GM20000 (cell line): Measurements from ENCODE around the gene INTU.

Experiments used
- DNase-seq: peaks from one replicate; pipeline ENCODE4 v3.0.0; 2012; ENCODE audit warnings: low spot score
- TF ChIP-seq, protein P1 (sequence below): IDR thresholded peaks from 2 replicates; pipeline ENCODE4 v1.5.1; 2012; ENCODE audit warnings: mild to moderate bottlenecking, control low read depth; ENCODE audit errors: extremely low read depth, missing control alignments

The INTU gene

GRCh38 chr4:127609484-127609883 lies 23.3 kb upstream of the INTU start:
- TF ChIP-seq, protein P1, sequence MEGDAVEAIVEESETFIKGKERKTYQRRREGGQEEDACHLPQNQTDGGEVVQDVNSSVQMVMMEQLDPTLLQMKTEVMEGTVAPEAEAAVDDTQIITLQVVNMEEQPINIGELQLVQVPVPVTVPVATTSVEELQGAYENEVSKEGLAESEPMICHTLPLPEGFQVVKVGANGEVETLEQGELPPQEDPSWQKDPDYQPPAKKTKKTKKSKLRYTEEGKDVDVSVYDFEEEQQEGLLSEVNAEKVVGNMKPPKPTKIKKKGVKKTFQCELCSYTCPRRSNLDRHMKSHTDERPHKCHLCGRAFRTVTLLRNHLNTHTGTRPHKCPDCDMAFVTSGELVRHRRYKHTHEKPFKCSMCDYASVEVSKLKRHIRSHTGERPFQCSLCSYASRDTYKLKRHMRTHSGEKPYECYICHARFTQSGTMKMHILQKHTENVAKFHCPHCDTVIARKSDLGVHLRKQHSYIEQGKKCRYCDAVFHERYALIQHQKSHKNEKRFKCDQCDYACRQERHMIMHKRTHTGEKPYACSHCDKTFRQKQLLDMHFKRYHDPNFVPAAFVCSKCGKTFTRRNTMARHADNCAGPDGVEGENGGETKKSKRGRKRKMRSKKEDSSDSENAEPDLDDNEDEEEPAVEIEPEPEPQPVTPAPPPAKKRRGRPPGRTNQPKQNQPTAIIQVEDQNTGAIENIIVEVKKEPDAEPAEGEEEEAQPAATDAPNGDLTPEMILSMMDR, result no peak
- DNase-seq, result no peak

GRCh38 chr4:127610488-127610887 lies 22.3 kb upstream of the INTU start:
- TF ChIP-seq, protein P1, result no peak
- DNase-seq, result no peak

GRCh38 chr4:127616898-127617297 lies 15.9 kb upstream of the INTU start:
- DNase-seq, result no peak
- TF ChIP-seq, protein P1, result no peak

- DNase-seq, result no peak
- TF ChIP-seq, protein P1, result no peak
Measured at GRCh38 chr4:127618427-127618826, 14.3 kb upstream of the INTU start.

GRCh38 chr4:127622621-127622920 lies 10.2 kb upstream of the INTU start:
- TF ChIP-seq, protein P1, result no peak
- DNase-seq, result no peak

DNA sequence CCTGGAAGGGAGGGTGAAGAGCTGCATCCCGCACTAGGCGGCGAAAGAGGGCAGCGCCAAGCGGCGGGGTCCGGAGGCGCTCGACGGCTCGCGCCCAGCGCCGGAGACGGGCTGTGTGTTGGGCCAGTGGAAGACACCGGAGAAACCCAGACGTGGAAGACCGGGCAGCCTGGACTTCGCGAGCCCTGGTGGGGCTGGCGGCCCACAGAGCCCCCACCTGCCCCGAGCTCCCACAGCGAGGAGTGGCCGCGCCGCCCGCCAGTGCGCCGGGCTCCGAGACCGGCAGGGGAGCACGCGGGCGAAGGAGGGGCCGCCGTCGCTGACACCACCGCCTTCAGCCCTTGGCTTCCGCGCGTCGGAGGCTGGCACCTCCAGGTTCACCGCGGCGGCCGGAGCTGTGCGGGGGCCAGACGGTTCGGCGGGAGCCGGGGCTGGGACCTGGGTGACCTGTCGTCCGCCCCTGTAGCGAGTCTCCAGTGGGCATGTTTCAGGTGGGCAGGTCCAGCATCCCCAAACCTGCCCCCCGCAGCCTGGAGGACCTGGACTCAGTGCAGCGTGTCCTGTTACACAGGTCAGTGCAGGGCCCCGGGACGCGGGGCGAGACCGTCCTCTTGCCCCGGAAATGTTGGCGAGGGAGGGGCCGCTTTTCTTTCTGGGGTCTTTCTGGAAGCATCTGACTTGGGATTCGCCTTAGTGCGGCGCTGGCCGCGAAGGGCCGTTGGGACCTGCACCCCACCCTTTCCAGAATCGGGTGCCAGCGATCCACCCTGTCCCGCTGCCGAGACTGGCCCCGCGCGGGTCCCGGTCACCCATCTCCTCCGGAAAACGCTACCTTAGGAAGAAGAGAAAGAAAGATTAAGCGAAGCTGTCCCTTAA lies 9.6 kb upstream of the INTU start:
- DNase-seq, result peak; percentile 23
- TF ChIP-seq, protein P1, result no peak

GRCh38 chr4:127623797-127624083 lies 9.0 kb upstream of the INTU start:
- TF ChIP-seq, protein P1, result no peak

More at GRCh38 chr4:127623797-127624083, 9.0 kb upstream of the INTU start:
- peak; percentile 25 for DNase-seq
